GM12878 (cell line): ENCODE measurements around the gene MACROD2. TPM values are rescaled to one million over a fixed set of nuclear protein-coding genes. Genes with fewer than 3 reads are reported as not detected.

ENCODE experiments used
- ATAC-seq: fragments of 200-7000 bp; cut with Tn5 transposase; 3 replicates; pipeline ENCODE4 v1.9.1; 2020; ENCODE audit warnings: mild to moderate bottlenecking, moderate library complexity
- BruUV-seq: library from RNA; stranded (reverse); fragments of 400-500 nt; replicated peaks from 2 replicates; lab custom pipeline; 2021; lab: Mats Ljungman, UMichigan
- CTCF ChIA-PET: fragments of 300-600 bp; sonication (Branson Sonifier 250); formaldehyde crosslinking; extraction: SDS; loops from one replicate; lab custom pipeline; 2021; ENCODE audit warnings: inconsistent platforms; lab: Yijun Ruan, JAX
- POLR2A ChIA-PET: fragments of 350-600 bp; formaldehyde crosslinking; extraction: SDS; loops from one replicate; lab custom pipeline; 2021; ENCODE audit warnings: inconsistent platforms; lab: Charles Lee
- RAD21 ChIA-PET: fragments of 300-600 bp; sonication (Branson Sonifier 250); formaldehyde crosslinking; loops from one replicate; lab custom pipeline; 2023; ENCODE audit warnings: antibody characterized with exemption; ENCODE audit not compliant: unreplicated experiment; lab: Charles Lee
- SMC1A ChIA-PET: fragments of 300-600 bp; sonication (Branson Sonifier 250); formaldehyde crosslinking; loops from one replicate; lab custom pipeline; 2023; ENCODE audit not compliant: unreplicated experiment, uncharacterized antibody; lab: Charles Lee
- DNase-seq: peaks from one replicate; pipeline ENCODE4 v3.0.0-alpha.2; 2011; ENCODE audit warnings: low read depth, low spot score
- FAIRE-seq: peaks from 3 replicates; lab custom pipeline; 2011; peaks lifted over from hg19 to GRCh38; lab: Jason Lieb, UNC
- H2AFZ ChIP-seq: 2 replicates; pipeline ENCODE4 v1.6.0; 2011; ENCODE audit warnings: low read depth, low read length, control low read depth; ENCODE audit not compliant: control insufficient read depth
- H3K27ac ChIP-seq: 2 replicates; pipeline ENCODE4 v1.5.1; 2011; ENCODE audit warnings: control low read depth; ENCODE audit not compliant: control insufficient read depth, insufficient read depth
- H3K27me3 ChIP-seq, 2 experiments: replicated peaks in 1 of 2; 2 replicates each; pipeline versions ENCODE4 v1.6.0 to v1.6.1; 2011; ENCODE audit warnings: low read length in 1 of 2; ENCODE audit not compliant: control insufficient read depth in 2 of 2, insufficient read depth in 2 of 2
- H3K36me3 ChIP-seq, 2 experiments: 2 replicates each; pipeline ENCODE4 v1.5.1; 2011; ENCODE audit warnings: low read length in 1 of 2; ENCODE audit not compliant: control insufficient read depth in 2 of 2, insufficient read depth in 2 of 2
- H3K4me1 ChIP-seq: 2 replicates; pipeline ENCODE4 v1.6.1; 2011; ENCODE audit warnings: mild to moderate bottlenecking, low read length, moderate library complexity, mixed read lengths; ENCODE audit not compliant: control insufficient read depth, insufficient read depth
- H3K4me2 ChIP-seq: 2 replicates; pipeline ENCODE4 v1.6.0; 2011; ENCODE audit warnings: control low read depth; ENCODE audit not compliant: control insufficient read depth, insufficient read depth
- H3K4me3 ChIP-seq: fragments of 200-600 bp; sonication (generic); 2 replicates; pipeline ENCODE4 v1.5.1; 2016
- H3K79me2 ChIP-seq: 2 replicates; pipeline ENCODE4 v1.6.0; 2011; ENCODE audit warnings: low read length; ENCODE audit not compliant: control insufficient read depth, insufficient read depth
- H3K9ac ChIP-seq: 2 replicates; pipeline ENCODE4 v1.8.0; 2011; ENCODE audit warnings: low read length, control low read depth, mixed read lengths; ENCODE audit not compliant: control insufficient read depth, insufficient read depth
- H3K9me3 ChIP-seq: replicated peaks from 3 replicates; pipeline ENCODE4 v1.5.1; 2011; ENCODE audit warnings: mild to moderate bottlenecking, low read length; ENCODE audit not compliant: control insufficient read depth, insufficient read depth
- H4K20me1 ChIP-seq: 2 replicates; pipeline ENCODE4 v1.6.0; 2011; ENCODE audit not compliant: control insufficient read depth, insufficient read depth
- ASH2L ChIP-seq: fragments of 300-600, 200-600 bp; sonication (generic); IDR thresholded peaks from 2 replicates; pipeline ENCODE4 v1.6.1; 2017; ENCODE audit warnings: low read depth, mild to moderate bottlenecking, borderline replicate concordance
- CREM ChIP-seq: IDR thresholded peaks from 2 replicates; pipeline ENCODE4 v1.6.1; 2014; ENCODE audit warnings: antibody characterized with exemption, low read depth
- FOXM1 ChIP-seq: IDR thresholded peaks from 2 replicates; pipeline ENCODE4 v1.6.1; 2012; ENCODE audit warnings: low read depth, mild to moderate bottlenecking, inconsistent platforms, low read length, moderate library complexity
- HDAC2 ChIP-seq: fragments of 200-600 bp; sonication (generic); IDR thresholded peaks from 2 replicates; pipeline ENCODE4 v1.6.1; 2017
- HDAC6 ChIP-seq: fragments of 200-600 bp; sonication (generic); IDR thresholded peaks from one replicate; pipeline ENCODE4 v1.8.0; 2017; ENCODE audit warnings: antibody characterized with exemption; ENCODE audit not compliant: unreplicated experiment
- HSF1 ChIP-seq: fragments of 150-350 bp; IDR thresholded peaks from 2 replicates; pipeline ENCODE4 v1.6.1; 2014; ENCODE audit warnings: mild to moderate bottlenecking, low read depth, low read length
- KDM1A ChIP-seq: fragments of 200-600 bp; sonication (generic); IDR thresholded peaks from 2 replicates; pipeline ENCODE4 v1.6.1; 2016; ENCODE audit warnings: borderline replicate concordance
- MAX ChIP-seq: IDR thresholded peaks from 2 replicates; pipeline ENCODE4 v1.6.1; 2012; ENCODE audit warnings: low read depth, low read length, improper control_type of control experiment
- NFYB ChIP-seq: IDR thresholded peaks from 2 replicates; pipeline ENCODE4 v1.6.1; 2011; ENCODE audit warnings: low read depth, mild to moderate bottlenecking, low read length, improper control_type of control experiment, moderate library complexity; ENCODE audit not compliant: insufficient read depth
- NR2F1 ChIP-seq: fragments of 450-650 bp; conservative IDR thresholded peaks from 2 replicates; pipeline ENCODE4 v1.6.1; 2017; ENCODE audit warnings: mild to moderate bottlenecking
- PML ChIP-seq: IDR thresholded peaks from 2 replicates; pipeline ENCODE4 v1.6.1; 2012; ENCODE audit warnings: low read length, inconsistent platforms
- POLR2A ChIP-seq: IDR thresholded peaks from 2 replicates; pipeline ENCODE4 v1.6.1; 2011; ENCODE audit warnings: low read depth, mild to moderate bottlenecking, low read length
- POLR2AphosphoS2 ChIP-seq: IDR thresholded peaks from 2 replicates; pipeline ENCODE4 v1.6.1; 2011; ENCODE audit warnings: low read depth, mild to moderate bottlenecking, low read length, improper control_type of control experiment, moderate library complexity
- SIN3A ChIP-seq: IDR thresholded peaks from 2 replicates; pipeline ENCODE4 v1.6.1; 2012; ENCODE audit warnings: low read depth, low read length, improper control_type of control experiment
- TCF12 ChIP-seq: IDR thresholded peaks from 2 replicates; pipeline ENCODE4 v1.6.1; 2011; ENCODE audit warnings: low read depth, mild to moderate bottlenecking, low read length
- ZNF217 ChIP-seq: fragments of 450-650 bp; IDR thresholded peaks from 2 replicates; pipeline ENCODE4 v1.6.1; 2017; ENCODE audit warnings: antibody characterized with exemption, mild to moderate bottlenecking
- ZNF622 ChIP-seq: fragments of 450-650 bp; IDR thresholded peaks from 2 replicates; pipeline ENCODE4 v1.6.1; 2017; ENCODE audit warnings: mild to moderate bottlenecking, inconsistent platforms
- WGBS: methylation state at CpG from one replicate; pipeline ENCODE4 v1.1.6; 2016; ENCODE audit warnings: low lambda C conversion rate; ENCODE audit not compliant: insufficient replicate concordance, insufficient coverage; ENCODE audit errors: missing lambda C conversion rate; 5-methylcytosine and 5-hydroxymethylcytosine counted together
- in situ Hi-C: fragments of 300-500 bp; cut with MboI; formaldehyde crosslinking; loops from 9 replicates; pipeline ENCODE4 v1.14.3; 2018; ENCODE audit warnings: mixed read lengths
- intact Hi-C: fragments of 100-400 bp; cut with micrococcal nuclease; formaldehyde crosslinking; loops from one replicate; pipeline ENCODE4 v1.14.2; 2022; ENCODE audit not compliant: unreplicated experiment
- polyA plus RNA-seq, 11 experiments: library from polyadenylated mRNA; depleted of rRNA in 4 of 11; unstranded in 6 of 11; stranded (reverse) in 5 of 11; fragments of >200 nt; fragmentation: Nextera tagmentation in 4 of 11; fragmentation: Illumina TruSeq in 1 of 11; extraction: Ambion mirVana in 4 of 11; extraction: Trizol in 1 of 11; gene quantifications; 1 replicate in 1 of 11; 2 replicates in 10 of 11; pipeline versions ENCODE4 v1.2.1 to v1.2.3, GENCODE V29; 2011 to 2016; ENCODE audit warnings: inconsistent platforms in 2 of 11, missing spikeins in 2 of 11, low read depth in 1 of 11
- total RNA-seq, 4 experiments: library from RNA; depleted of rRNA in 3 of 4; stranded (reverse); fragments of >200 nt in 3 of 4; fragmentation: Illumina TruSeq in 1 of 4; extraction: Trizol in 1 of 4; gene quantifications; 2 replicates each; pipeline versions ENCODE4 v1.2.1 to v1.2.3, GENCODE V29; 2013 to 2021

MACROD2 gene
- total and polyA plus RNA-seq, 10 of the 15 experiments (the other 5 are each of a cell fraction or from before 2014, with no cell fraction given), result 1.1 to 21.5 (median 2.2) TPM

GRCh38 chr20:14599613-14600012, 604.3 kb downstream of the MACROD2 start:
- no peaks in the 10 kb centered on the region for H3K36me3 ChIP-seq
- BruUV-seq, result no TSS peak
- no peak overlapping the region for H3K4me2 ChIP-seq
- H3K4me3 ChIP-seq, result no peak overlapping the region
- H3K27me3 ChIP-seq, result no peaks in the 10 kb centered on the region
- FAIRE-seq (no peak), DNase-seq (no peak)
- WGBS, result 13% methylated on average over 3 of the region's 3 CpGs
- no peak for TF ChIP-seq SIN3A
- TF ChIP-seq FOXM1, result no peak
- TF ChIP-seq MAX, result no peak
- TF ChIP-seq TCF12, result no peak
- TF ChIP-seq POLR2A, result no peak
- no peak for TF ChIP-seq HDAC6
- TF ChIP-seq, all 136 proteins: peak for 0
- no peak for ATAC-seq
- intact Hi-C loops, result no loop called here
- in situ Hi-C loops, result no loop called here
- POLR2A ChIA-PET, result no interaction called here
- Histone ChIP-seq H3K9ac (no peak overlapping the region), H3K79me2 (no peaks in the 10 kb centered on the region), H4K20me1 (no peaks in the 10 kb centered on the region), H3K27ac (no peak overlapping the region), H2AFZ (no peak overlapping the region), H3K4me1 (no peaks in the 10 kb centered on the region), H3K9me3 (no peaks in the 10 kb centered on the region)
- SMC1A ChIA-PET, result interaction anchor here (1.0 kb wide), 1 partner anchor 9 kb away, joined by 3 read pairs; no protein-coding TSS in a partner anchor
- CTCF ChIA-PET, result no interaction called here
- RAD21 ChIA-PET, result no interaction called here

- in situ Hi-C loops (no loop called here), intact Hi-C loops (no loop called here)
- CTCF ChIA-PET, result no interaction called here
- Histone ChIP-seq H3K9me3 (no peaks in the 10 kb centered on the region), H3K4me2 (no peak overlapping the region), H3K4me3 (no peak overlapping the region), H3K9ac (no peak overlapping the region), H3K4me1 (no peaks in the 10 kb centered on the region), H2AFZ (no peak overlapping the region), H3K79me2 (no peaks in the 10 kb centered on the region), H3K36me3 (no peaks in the 10 kb centered on the region), H4K20me1 (no peaks in the 10 kb centered on the region), H3K27ac (no peak overlapping the region), H3K27me3 (no peaks in the 10 kb centered on the region)
- 25% methylated on average over 2 of the region's 2 CpGs for WGBS
- BruUV-seq, result no TSS peak
- DNase-seq, result no peak
- no peak for FAIRE-seq
- ATAC-seq, result no peak
- SMC1A ChIA-PET, result no interaction called here
- POLR2A ChIA-PET, result no interaction called here
- TF ChIP-seq HSF1 (no peak), CREM (no peak), ZNF217 (no peak), ASH2L (no peak), POLR2AphosphoS2 (no peak), PML (no peak), NFYB (no peak), KDM1A (no peak), HDAC2 (no peak), NR2F1 (no peak), MAX (no peak), ZNF622 (no peak)
- RAD21 ChIA-PET, result no interaction called here
Measured at GRCh38 chr20:14600527-14600926, 605.2 kb downstream of the MACROD2 start.
